MM.1S (cell line): Measurements from ENCODE around the gene TBC1D9B.

Source experiments
- DNase-seq: peaks from one replicate; pipeline ENCODE4 v3.0.0-alpha.2; 2015
- H2AFZ ChIP-seq: fragments of 300-600 bp; sonication (generic); 2 replicates; pipeline ENCODE4 v1.6.0; 2016; ENCODE audit warnings: antibody characterized with exemption, low read length
- H3F3A ChIP-seq: fragments of 300-600 bp; sonication (generic); 2 replicates; pipeline ENCODE4 v1.6.1; 2016; ENCODE audit warnings: mild to moderate bottlenecking, antibody characterized with exemption, low read length, moderate library complexity, mixed read lengths; ENCODE audit not compliant: insufficient read depth
- H3K27ac ChIP-seq: fragments of 300-600 bp; sonication (generic); 2 replicates; pipeline ENCODE4 v1.5.1; 2016; ENCODE audit warnings: mild to moderate bottlenecking, low read length
- H3K27me3 ChIP-seq: fragments of 300-600 bp; sonication (generic); replicated peaks from 2 replicates; pipeline ENCODE4 v1.6.0; 2016; ENCODE audit warnings: low read length; ENCODE audit not compliant: insufficient read depth
- H3K36me3 ChIP-seq: fragments of 300-600 bp; sonication (generic); replicated peaks from 2 replicates; pipeline ENCODE4 v1.6.1; 2016; ENCODE audit warnings: mild to moderate bottlenecking, low read length, mixed read lengths; ENCODE audit not compliant: insufficient read depth
- H3K4me1 ChIP-seq: fragments of 300-600 bp; sonication (generic); 2 replicates; pipeline ENCODE4 v1.6.1; 2016; ENCODE audit warnings: low read length, mixed read lengths
- H3K4me2 ChIP-seq: fragments of 300-600 bp; sonication (generic); 2 replicates; pipeline ENCODE4 v1.6.0; 2016; ENCODE audit warnings: low read depth, low read length
- H3K4me3 ChIP-seq: fragments of 300-600 bp; sonication (generic); 2 replicates; pipeline ENCODE4 v1.5.1; 2016; ENCODE audit warnings: low read length, mixed read lengths
- H3K79me2 ChIP-seq: fragments of 300-600 bp; sonication (generic); 2 replicates; pipeline ENCODE4 v1.6.1; 2016; ENCODE audit warnings: mixed run types, low read length, mixed read lengths
- H3K9ac ChIP-seq: fragments of 300-600 bp; sonication (generic); 2 replicates; pipeline ENCODE4 v1.6.1; 2016; ENCODE audit warnings: low read length, mixed read lengths
- H3K9me2 ChIP-seq: fragments of 300-600 bp; sonication (generic); replicated peaks from 2 replicates; pipeline ENCODE4 v1.6.1; 2016; ENCODE audit warnings: mild to moderate bottlenecking, low read length, mixed read lengths; ENCODE audit not compliant: insufficient read depth
- H3K9me3 ChIP-seq: fragments of 300-600 bp; sonication (generic); replicated peaks from 2 replicates; pipeline ENCODE4 v1.6.1; 2016; ENCODE audit warnings: mild to moderate bottlenecking, low read length, mixed read lengths; ENCODE audit not compliant: insufficient read depth
- H4K20me1 ChIP-seq: fragments of 300-600 bp; sonication (generic); 2 replicates; pipeline ENCODE4 v1.6.1; 2016; ENCODE audit warnings: mild to moderate bottlenecking, low read length, moderate library complexity, mixed read lengths; ENCODE audit not compliant: insufficient read depth
- EZH2 ChIP-seq: fragments of 300-600 bp; sonication (generic); optimal IDR thresholded peaks from 2 replicates; pipeline ENCODE3; 2017; ENCODE audit warnings: low read depth, mild to moderate bottlenecking, antibody characterized with exemption, low read length, mixed read lengths
- EZH2phosphoT487 ChIP-seq: fragments of 300-600 bp; sonication (generic); IDR thresholded peaks from 2 replicates; pipeline ENCODE4 v1.6.1; 2018; ENCODE audit warnings: antibody characterized with exemption, low read length
- TF ChIP-seq, protein P1 (sequence below): fragments of 300-600 bp; sonication (generic); IDR thresholded peaks from 2 replicates; pipeline ENCODE4 v1.5.1; 2016; ENCODE audit warnings: antibody characterized with exemption, low read length, mixed read lengths

TBC1D9B gene

DNA sequence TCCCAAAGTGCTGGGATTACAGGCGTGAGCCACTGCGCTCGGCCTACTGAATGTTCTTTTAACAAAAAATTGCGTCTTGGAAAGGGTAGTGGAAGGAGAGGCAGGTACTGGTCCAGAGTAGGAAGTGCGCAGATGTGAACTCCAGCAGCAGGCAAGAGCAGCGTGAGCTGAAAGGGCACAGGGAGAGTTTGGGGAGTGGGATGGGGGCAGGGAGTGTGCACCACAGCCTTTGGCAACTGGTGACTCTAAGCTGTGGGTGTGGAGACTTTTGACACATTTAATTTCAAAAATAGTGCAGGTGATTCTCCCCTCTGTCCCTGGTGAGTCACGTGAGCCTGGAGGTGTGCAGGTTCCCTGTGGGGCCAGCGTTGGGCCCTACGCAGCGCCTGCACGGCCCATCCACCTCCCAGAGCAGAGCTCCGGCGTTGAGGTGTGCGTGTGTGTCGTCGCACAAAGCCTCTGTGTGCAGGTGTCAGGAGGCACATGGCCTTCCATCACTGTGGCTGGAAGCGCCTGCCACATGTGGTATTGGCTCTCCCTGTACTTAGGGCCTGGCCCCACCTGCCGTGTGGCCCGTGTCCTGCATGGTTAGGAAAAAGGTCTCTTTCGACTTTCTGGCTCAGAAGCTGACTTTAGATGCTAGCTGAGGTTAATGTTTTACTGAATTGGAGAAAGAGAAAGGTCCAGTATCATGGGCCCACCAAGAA lies 75.5 kb downstream of the TBC1D9B start:
- peaks cover 5% of the 10 kb centered on the region for H4K20me1 ChIP-seq
- peaks cover 45% of the 10 kb centered on the region for H3K79me2 ChIP-seq
- H3K9ac ChIP-seq = no peak overlapping the region
- no peaks in the 10 kb centered on the region for H3K4me1 ChIP-seq
- no peaks in the 10 kb centered on the region for H3K27me3 ChIP-seq
- H2AFZ ChIP-seq = no peak overlapping the region
- H3K4me2 ChIP-seq = no peak overlapping the region
- H3K9me2 ChIP-seq = no peaks in the 10 kb centered on the region
- no peaks in the 10 kb centered on the region for H3K9me3 ChIP-seq
- TF ChIP-seq, protein P1, sequence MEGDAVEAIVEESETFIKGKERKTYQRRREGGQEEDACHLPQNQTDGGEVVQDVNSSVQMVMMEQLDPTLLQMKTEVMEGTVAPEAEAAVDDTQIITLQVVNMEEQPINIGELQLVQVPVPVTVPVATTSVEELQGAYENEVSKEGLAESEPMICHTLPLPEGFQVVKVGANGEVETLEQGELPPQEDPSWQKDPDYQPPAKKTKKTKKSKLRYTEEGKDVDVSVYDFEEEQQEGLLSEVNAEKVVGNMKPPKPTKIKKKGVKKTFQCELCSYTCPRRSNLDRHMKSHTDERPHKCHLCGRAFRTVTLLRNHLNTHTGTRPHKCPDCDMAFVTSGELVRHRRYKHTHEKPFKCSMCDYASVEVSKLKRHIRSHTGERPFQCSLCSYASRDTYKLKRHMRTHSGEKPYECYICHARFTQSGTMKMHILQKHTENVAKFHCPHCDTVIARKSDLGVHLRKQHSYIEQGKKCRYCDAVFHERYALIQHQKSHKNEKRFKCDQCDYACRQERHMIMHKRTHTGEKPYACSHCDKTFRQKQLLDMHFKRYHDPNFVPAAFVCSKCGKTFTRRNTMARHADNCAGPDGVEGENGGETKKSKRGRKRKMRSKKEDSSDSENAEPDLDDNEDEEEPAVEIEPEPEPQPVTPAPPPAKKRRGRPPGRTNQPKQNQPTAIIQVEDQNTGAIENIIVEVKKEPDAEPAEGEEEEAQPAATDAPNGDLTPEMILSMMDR = no peak
- TF ChIP-seq EZH2phosphoT487 = no peak
- no peak for TF ChIP-seq EZH2
- H3K27ac ChIP-seq = no peak overlapping the region
- DNase-seq = no peak
- peaks cover 46% of the 10 kb centered on the region for H3F3A ChIP-seq
- no peak overlapping the region for H3K4me3 ChIP-seq
- H3K36me3 ChIP-seq = peaks cover 39% of the 10 kb centered on the region

DNA sequence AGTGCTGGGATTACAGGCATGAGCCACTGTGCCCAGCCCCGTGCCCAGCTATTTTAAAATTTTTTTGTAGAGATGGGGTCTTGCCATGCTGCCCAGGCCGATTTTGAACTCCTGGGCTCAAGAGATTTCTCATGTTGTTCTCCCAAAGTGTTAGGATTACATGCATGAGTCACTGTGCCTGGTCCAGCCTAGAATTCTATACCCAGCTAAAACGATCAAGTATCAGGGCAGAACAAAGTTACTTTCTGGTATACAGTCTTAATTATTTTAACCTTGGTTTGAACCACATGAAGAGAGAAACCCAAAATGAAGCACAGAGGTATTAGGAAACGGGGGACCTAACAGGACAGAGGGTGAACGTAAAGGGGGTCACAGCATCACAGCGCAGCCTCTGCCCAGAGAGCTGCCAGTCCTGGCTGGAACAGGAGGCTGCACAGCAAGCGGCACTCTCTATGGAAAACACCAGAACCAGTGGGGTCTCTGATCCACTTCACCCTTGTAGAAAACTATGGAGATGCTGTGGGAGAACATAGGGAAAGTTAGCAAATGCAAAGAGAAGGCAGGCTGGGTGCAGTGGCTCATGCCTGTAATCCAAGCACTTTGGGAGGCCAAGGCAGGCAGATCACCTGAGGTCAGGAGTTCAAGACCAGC lies 76.8 kb downstream of the TBC1D9B start:
- H3K27me3 ChIP-seq = no peaks in the 10 kb centered on the region
- H3K4me2 ChIP-seq = no peak overlapping the region
- H3K4me1 ChIP-seq = no peaks in the 10 kb centered on the region
- no peak overlapping the region for H3K4me3 ChIP-seq
- peaks cover 33% of the 10 kb centered on the region for H3F3A ChIP-seq
- TF ChIP-seq EZH2 (no peak), EZH2phosphoT487 (no peak)
- TF ChIP-seq, protein P1 = no peak
- H2AFZ ChIP-seq = no peak overlapping the region
- peaks cover 5% of the 10 kb centered on the region for H4K20me1 ChIP-seq
- no peak overlapping the region for H3K27ac ChIP-seq
- H3K9me2 ChIP-seq = no peaks in the 10 kb centered on the region
- H3K36me3 ChIP-seq = peaks cover 27% of the 10 kb centered on the region
- H3K79me2 ChIP-seq = peaks cover 57% of the 10 kb centered on the region
- H3K9me3 ChIP-seq = no peaks in the 10 kb centered on the region
- no peak overlapping the region for H3K9ac ChIP-seq
- DNase-seq = no peak

DNA sequence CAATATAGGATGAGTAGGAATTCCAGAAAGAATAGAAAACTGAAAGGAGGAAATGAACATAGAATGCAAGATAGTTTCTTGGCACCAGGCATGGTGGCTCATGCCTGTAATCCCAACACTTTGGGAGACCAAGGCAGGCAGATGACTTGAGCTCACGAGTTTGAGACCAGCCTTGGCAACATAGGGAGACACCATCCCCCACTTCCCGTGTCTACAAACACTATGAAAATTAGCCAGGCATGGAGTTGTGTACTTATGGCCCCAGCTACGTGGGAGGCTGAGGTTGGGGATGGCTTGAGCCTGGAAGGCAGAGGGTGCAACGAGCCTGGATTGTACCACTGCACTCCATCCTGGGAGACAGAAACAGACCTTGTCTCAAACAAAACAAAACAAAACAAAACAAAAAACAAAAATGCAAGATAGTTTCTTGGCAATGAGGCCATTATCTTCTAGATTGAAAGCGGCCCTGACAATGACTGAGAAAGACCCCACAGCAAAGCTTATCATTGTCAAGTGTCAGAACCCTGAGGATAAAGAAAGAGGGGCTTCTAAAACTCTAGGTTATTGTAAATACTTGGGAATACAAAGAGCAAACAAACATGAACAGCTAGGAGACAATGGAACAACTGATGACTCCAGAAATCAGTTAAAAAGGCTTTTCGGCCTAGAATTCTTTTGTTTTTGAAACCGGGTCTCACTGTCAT lies 77.8 kb downstream of the TBC1D9B start:
- H2AFZ ChIP-seq = no peak overlapping the region
- H3K9me3 ChIP-seq = no peaks in the 10 kb centered on the region
- H3K27me3 ChIP-seq = no peaks in the 10 kb centered on the region
- H3K4me3 ChIP-seq = no peak overlapping the region
- H3K36me3 ChIP-seq = peaks cover 35% of the 10 kb centered on the region
- H3K9ac ChIP-seq = no peak overlapping the region
- peaks cover 68% of the 10 kb centered on the region for H3K79me2 ChIP-seq
- DNase-seq = no peak
- H3F3A ChIP-seq = peaks cover 35% of the 10 kb centered on the region
- H3K9me2 ChIP-seq = no peaks in the 10 kb centered on the region
- H3K4me1 ChIP-seq = no peaks in the 10 kb centered on the region
- H3K27ac ChIP-seq = no peak overlapping the region
- no peak overlapping the region for H3K4me2 ChIP-seq
- H4K20me1 ChIP-seq = peaks cover 8% of the 10 kb centered on the region
- TF ChIP-seq, protein P1 = no peak
- TF ChIP-seq EZH2 (no peak), EZH2phosphoT487 (no peak)
